CD4-positive, alpha-beta T cell treated with Interleukin-21 for 1 hour (primary cell): ENCODE results near the gene SMIM1.

Source experiments
- DNase-seq: peaks from one replicate; pipeline ENCODE4 v3.0.0-alpha.2; 2020

Gene SMIM1

DNA sequence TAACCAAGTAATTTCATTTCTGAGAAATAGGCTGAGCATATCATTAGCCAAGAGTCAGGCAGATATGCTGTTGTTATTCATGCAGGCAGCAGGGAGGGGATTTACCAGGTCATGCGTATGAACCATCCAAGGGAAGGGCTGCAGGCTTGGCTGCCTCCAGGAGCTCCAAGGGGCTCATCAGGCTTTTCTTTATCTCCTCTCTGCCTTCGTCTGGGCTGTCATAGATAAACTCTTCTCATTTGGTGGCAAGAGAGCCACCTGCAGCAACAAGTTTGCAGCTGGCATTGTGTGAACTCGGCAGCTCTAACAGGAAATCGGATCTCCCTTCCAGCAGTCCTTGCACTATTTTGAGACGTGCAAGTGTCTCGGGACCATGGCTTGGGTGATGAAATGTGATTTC lies 12.8 kb upstream of the SMIM1 start:
- no peak for DNase-seq

GRCh38 chr1:3761296-3762010 lies 11.1 kb upstream of the SMIM1 start:
- no peak for DNase-seq

DNA sequence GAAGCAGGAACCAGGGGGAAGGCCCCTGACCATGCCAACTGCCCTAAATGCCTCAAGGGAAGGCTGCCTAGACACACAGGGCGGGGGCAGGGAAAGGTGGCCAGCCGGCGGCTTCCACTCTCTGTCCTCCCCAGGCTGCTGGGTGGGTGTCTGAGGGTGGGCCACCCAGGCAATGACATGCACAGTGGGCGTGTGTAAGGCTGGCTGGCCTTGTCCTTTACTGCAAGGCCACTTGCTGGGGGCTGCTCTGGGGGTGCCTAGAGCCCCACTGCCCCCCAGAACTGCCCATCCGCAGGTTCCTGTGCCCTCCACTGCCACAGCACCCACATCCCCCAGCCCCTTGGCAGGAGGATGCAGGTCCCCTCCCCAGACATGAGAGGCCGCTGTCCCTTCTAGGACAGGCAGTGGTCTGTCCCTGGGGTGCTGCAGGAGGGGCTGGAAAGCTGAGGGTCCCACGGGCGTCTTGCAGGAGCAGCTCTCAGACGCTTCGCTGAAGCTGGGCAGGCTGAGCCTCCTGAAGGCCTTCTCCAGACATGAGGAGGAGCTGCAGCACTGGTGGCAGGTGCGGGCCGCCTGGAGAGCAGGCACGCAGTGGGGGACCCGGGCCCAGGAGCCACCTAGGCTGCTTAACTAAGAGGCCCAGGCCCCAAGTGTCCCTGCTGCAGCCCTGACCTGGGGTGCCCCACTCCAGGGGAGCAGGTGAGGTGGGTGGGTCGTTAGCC lies 10.2 kb upstream of the SMIM1 start:
- DNase-seq, result no peak

DNA sequence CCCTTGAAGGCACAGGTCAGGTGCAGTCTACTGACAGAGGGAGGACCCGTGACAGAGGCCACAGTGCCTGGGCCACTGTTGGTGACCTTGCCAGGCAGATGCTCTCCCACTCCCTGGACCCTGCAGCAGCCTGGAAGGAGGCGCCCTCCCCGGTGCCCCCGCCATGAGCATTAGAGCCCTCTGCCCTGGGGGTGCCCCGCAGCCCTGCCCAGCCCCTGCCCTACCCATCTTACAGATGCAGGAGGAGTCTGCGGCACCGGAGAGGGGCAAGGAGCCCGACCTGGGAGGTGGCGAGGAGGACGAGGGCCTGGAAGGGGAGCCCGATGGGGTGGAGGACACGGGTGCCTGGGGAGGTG lies 9.7 kb upstream of the SMIM1 start:
- DNase-seq, result no peak

- no peak for DNase-seq
Observed at GRCh38 chr1:3763351-3764125, 9.0 kb upstream of the SMIM1 start.

DNA sequence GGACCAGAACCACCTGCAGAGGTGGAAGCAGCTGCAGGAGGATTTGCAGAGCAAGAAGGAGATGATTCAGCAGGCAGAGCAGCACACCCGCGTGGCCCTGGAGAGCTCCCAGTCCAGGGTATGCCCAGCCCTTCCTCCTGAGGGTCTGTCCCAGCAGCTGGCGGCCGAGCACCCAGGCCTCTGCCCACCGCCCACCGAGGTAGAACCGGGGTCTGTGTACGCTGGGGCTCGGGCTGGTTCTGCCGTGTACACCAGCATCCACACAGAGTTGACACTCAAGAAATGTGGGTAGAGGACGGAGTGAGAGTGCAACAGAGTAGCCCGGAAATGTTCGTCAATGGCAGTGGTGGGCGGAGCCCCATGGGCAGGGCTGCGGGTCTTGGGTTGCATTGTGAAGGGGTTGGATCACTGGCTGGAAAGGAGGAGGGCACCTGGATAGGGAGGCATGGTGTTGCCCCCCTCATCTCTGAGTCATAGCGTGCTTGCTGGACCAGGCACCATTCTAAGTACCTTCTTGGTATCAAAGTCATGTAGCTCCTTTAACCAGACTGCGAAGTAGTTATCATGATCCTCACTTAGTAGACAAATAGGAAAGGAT lies 5.1 kb upstream of the SMIM1 start:
- no peak for DNase-seq

- no peak for DNase-seq
Observed at GRCh38 chr1:3768811-3769390, 3.6 kb upstream of the SMIM1 start.

- DNase-seq, result no peak
Observed at GRCh38 chr1:3770047-3770765, 2.3 kb upstream of the SMIM1 start.

- DNase-seq, result no peak
Observed at GRCh38 chr1:3771108-3772026, 1.2 kb upstream of the SMIM1 start.

DNA sequence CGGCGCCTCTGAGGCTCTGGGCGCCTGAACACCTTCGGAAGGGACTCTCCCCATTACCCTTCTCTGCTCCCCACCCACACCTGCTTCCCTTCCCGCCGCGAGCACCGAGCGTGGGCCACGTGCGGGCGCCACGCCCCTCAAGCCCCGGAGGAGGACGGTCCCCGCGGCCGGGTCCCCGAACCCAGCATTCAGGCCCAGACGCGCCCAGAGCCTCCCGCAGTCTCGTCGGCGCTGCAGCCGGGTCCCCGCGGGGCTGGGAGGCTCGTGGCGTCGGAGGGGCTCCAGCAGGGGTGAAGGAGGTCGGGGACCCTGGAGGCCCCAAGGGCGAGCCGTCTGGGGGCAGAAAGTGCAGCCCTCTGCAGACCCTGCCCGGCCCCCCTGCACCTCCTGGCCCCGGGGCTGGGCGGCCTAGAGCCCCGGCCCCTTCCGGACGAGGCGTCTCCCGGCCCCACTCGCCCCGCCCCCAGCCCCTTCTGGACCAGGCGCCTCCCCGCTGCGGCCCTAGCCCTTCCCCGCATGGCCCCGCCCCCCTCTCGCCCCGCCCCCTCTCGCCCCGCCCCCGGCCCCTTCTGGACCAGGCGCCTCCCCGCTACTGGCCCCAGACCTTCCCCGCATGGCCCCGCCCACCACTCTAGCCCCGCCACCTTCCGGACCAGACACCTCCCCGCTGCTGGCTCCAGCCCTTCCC lies 378 bp upstream of the SMIM1 start:
- DNase-seq, result peak; percentile 93

- no peak for DNase-seq
Observed at GRCh38 chr1:3773572-3774275, 1.2 kb downstream of the SMIM1 start.

DNA sequence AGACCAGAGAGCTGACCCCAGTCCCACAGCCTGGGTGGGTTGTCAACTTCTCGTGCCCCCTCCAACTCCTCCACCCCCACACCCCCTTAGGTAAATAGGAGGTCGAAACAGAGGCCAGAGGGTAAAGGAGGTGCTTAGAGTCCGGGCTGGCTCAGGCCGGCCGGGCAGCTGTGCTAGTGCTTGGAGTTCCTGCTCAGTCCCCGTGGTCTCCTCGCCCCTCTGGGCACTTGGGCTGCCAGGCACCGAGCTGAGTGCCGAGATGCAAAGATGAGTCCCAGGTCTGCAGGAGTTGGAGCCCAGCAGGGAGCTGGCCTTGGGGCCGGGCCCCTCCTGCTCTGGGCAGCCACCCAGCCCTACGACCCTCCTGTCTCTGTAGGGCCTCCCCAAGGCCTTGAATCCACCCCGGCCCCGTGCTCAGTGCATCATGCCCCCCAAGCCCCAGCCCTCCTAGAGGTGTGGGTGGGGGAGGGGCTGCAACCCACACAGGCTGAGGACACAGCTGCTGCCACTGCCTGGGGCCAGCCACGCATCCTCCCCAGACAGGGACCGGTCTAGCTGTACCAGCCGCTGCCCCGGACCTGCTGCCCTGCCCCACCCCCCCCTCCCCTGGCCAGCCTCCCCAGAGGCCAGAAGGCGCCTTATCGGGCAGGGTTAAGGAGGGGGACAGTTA lies 1.9 kb downstream of the SMIM1 start:
- no peak for DNase-seq

DNA sequence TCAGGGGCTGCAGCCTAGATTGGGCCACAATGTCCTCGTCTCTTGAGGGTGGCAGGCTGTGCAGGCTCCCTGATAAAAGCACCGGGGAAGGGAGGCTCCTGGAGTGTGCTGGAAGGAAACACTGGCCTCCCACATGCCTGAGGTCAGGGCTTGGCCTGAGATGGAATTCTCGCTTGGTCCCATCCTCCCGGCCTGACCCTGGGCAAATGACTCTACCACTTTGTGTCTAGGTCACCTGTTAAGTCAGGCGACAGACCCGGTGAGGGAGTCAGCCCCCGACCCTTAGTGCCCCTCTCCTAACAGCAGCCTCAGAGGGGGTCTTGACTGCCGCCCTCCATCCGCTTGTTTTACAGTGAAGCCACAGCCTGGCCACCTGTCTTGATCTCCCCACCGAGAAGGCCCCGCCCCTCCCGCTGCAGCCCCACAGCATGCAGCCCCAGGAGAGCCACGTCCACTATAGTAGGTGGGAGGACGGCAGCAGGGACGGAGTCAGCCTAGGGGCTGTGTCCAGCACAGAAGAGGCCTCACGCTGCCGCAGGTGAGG lies 2.5 kb downstream of the SMIM1 start:
- DNase-seq, result no peak

GRCh38 chr1:3775490-3776230 lies 3.1 kb downstream of the SMIM1 start:
- peak; percentile 58 for DNase-seq

DNA sequence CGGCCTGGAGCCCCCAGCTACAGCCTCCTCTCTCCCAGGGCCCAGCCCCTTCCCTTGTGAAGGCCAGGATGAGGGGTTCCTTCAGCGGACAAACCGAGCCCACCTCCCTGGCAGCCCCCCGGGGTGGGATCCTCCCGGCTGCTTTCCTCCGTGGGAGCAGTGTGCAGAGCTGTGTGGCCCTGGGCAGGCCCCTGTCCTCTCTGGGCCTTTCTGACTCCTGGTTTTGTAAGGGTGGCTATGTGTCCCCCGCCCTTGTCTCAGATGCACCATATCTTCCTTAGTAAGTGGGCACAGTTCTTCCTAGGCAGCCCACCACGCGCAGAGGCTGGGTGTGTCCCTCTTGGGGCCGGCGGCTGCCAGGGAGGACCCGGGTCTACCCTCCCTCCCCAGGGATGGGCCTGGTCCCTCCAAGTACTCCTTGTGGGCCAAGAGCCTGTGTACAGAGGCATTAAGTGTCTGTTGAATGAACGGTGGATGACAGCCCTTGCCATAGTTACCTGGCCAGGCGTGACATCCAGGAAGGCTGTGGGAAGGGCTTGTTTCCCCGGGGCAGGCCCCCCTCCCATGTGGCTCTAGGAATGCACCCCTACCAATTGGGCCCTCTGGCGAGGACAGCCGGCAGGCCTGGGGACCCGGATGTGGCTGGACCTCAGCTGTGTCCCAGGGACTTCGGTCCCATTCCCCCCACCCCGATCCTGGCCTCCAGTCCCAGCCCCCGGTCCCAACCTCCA lies 3.8 kb downstream of the SMIM1 start:
- DNase-seq, result no peak

DNA sequence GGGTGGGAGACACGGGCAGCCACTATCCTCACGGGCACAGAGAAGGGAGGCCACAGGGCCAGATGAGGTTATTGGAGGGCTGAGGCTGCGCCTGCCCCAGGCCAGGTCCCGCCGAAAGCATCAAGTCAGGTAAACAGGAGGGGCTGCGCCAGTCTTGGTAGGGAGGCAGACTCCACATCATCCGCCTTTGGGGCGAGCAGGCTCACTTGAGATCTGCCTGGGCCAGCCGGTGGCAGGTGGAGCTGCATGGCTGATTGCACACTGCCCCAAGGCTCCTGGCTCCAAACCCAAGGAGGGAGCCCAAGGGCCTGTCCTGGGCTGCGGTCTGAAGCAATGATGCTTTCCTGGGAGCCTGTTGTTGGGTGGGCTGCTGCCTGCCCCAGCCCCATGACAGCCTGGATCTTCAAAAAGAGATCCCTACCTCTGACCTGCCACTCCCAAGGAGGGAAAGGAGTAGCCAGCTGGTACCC lies 4.6 kb downstream of the SMIM1 start:
- DNase-seq, result no peak
